ENCODE measurements around the gene AKAP12.

- no peak for TF ChIP-seq POLR2A (IDR thresholded peaks at IDR 0.05; ENCODE audit: low read length)
- no peak for TF ChIP-seq GATA1 (IDR thresholded peaks at IDR 0.05; ENCODE audit: low read depth, low read length)
Measured at GRCh38 chr6:151242420-151242861, 2.7 kb downstream of the AKAP12 start.

Data from erythroblast (primary cell).